GM19324 (cell line): ENCODE results near the gene WLS.

Experiments used
- ATAC-seq: cut with Tn5 transposase; IDR thresholded peaks from one replicate; pipeline ENCODE4 v1.9.1; 2021; ENCODE audit warnings: mild to moderate bottlenecking, moderate library complexity; ENCODE audit not compliant: unreplicated experiment, low FRiP score

Gene WLS

GRCh38 chr1:68143633-68144032, 88.7 kb downstream of the WLS start:
- ATAC-seq = no peak

- no peak for ATAC-seq
Observed at GRCh38 chr1:68142461-68142860, 89.9 kb downstream of the WLS start.

GRCh38 chr1:68142036-68142435, 90.3 kb downstream of the WLS start:
- no peak for ATAC-seq

GRCh38 chr1:68141071-68142021, 91.0 kb downstream of the WLS start:
- no peak for ATAC-seq

GRCh38 chr1:68140536-68140935, 91.8 kb downstream of the WLS start:
- no peak for ATAC-seq

- ATAC-seq = no peak
Observed at GRCh38 chr1:68136187-68136586, 96.1 kb downstream of the WLS start.

GRCh38 chr1:68132426-68133130, 99.7 kb downstream of the WLS start:
- ATAC-seq = no peak

- ATAC-seq = no peak
Observed at GRCh38 chr1:68131261-68131660, 101.1 kb downstream of the WLS start.

- ATAC-seq = no peak
Observed at GRCh38 chr1:68129536-68130250, 102.6 kb downstream of the WLS start.

- no peak for ATAC-seq
Observed at GRCh38 chr1:68128820-68129219, 103.5 kb downstream of the WLS start.

- peak; percentile 67 for ATAC-seq
Observed at GRCh38 chr1:68128157-68128556, 104.2 kb downstream of the WLS start.

- ATAC-seq = no peak
Observed at GRCh38 chr1:68121536-68121935, 110.8 kb downstream of the WLS start.

GRCh38 chr1:68120136-68120791, 112.1 kb downstream of the WLS start:
- peak; percentile 67 for ATAC-seq

- no peak for ATAC-seq
Observed at GRCh38 chr1:68119445-68119844, 112.9 kb downstream of the WLS start.

GRCh38 chr1:68117416-68117815, 114.9 kb downstream of the WLS start:
- no peak for ATAC-seq

- ATAC-seq = no peak
Observed at GRCh38 chr1:68116643-68117235, 115.6 kb downstream of the WLS start.

- no peak for ATAC-seq
Observed at GRCh38 chr1:68115308-68115707, 117.0 kb downstream of the WLS start.

- no peak for ATAC-seq
Observed at GRCh38 chr1:68113966-68114365, 118.4 kb downstream of the WLS start.

- no peak for ATAC-seq
Observed at GRCh38 chr1:68112835-68113243, 119.5 kb downstream of the WLS start.
